Measurements from ENCODE around the gene VPS16.

VPS16 gene

GRCh38 chr20:2798095-2798805 is 42.3 kb upstream of the VPS16 start:
- Histone ChIP-seq H3K27ac (ENCODE audit: extremely low read depth, low read depth, low read length) (no peak overlapping the region), H3K9me3 (ENCODE audit: control insufficient read depth, insufficient read depth, low read depth, low read length) (no peaks in the 10 kb centered on the region), H3K36me3 (ENCODE audit: control insufficient read depth in 2 of 2, insufficient read depth in 1 of 2, low read length in 2 of 2) (peaks cover 0 to 17% of the 10 kb centered on the region in 2 experiments; a peak in 1 of 3 replicates), H3K4me1 (ENCODE audit: control insufficient read depth, insufficient read depth, low read length) (0 out of 2 replicates have a peak, but pooled peaks cover 3% of the 10 kb centered on the region), H3K4me3 (ENCODE audit: low read depth, low read length) (no peak overlapping the region)
- CTCF ChIA-PET = interaction anchor here (1.2 kb wide), 1 partner anchor 45 kb away, joined by 3 read pairs; no protein-coding TSS in a partner anchor
- no peak for TF ChIP-seq SP7 (tag by site-specific recombination; IDR thresholded peaks at IDR 0.05)
- TF ChIP-seq ZNF146 (tag by site-specific recombination; IDR thresholded peaks at IDR 0.05) = no peak
- no peak for TF ChIP-seq PRDM1 (tag by site-specific recombination; IDR thresholded peaks at IDR 0.05)
- TF ChIP-seq ZNF76 (tag by site-specific recombination; IDR thresholded peaks at IDR 0.05; ENCODE audit: borderline replicate concordance, low read depth) = no peak
- no peak for TF ChIP-seq ZSCAN16 (tag by site-specific recombination; IDR thresholded peaks at IDR 0.05)
- no peak for TF ChIP-seq ZXDB (tag by site-specific recombination; IDR thresholded peaks at IDR 0.05)
- TF ChIP-seq ZBTB48 (tag by site-specific recombination; IDR thresholded peaks at IDR 0.05) = no peak
- TF ChIP-seq ZNF560 (tag by site-specific recombination; IDR thresholded peaks at IDR 0.05; ENCODE audit: borderline replicate concordance) = no peak
- TF ChIP-seq ZNF768 (tag by site-specific recombination; IDR thresholded peaks at IDR 0.05) = no peak
- no peak for TF ChIP-seq ZNF18 (tag by site-specific recombination; IDR thresholded peaks at IDR 0.05)
- TF ChIP-seq HIC1 (tag by site-specific recombination; IDR thresholded peaks at IDR 0.05) = no peak
- no peak for TF ChIP-seq ZNF791 (tag by site-specific recombination; IDR thresholded peaks at IDR 0.05)
- no peak for TF ChIP-seq ZNF148 (tag by site-specific recombination; IDR thresholded peaks at IDR 0.05; ENCODE audit: borderline replicate concordance)
- no peak for TF ChIP-seq ZBTB1 (tag by site-specific recombination; IDR thresholded peaks at IDR 0.05)
- POLR2A ChIA-PET = no interaction called here

GRCh38 chr20:2798814-2799213 is 41.7 kb upstream of the VPS16 start:
- Histone ChIP-seq H3K9me3 (ENCODE audit: control insufficient read depth, insufficient read depth, low read depth, low read length) (no peaks in the 10 kb centered on the region), H3K4me3 (ENCODE audit: low read depth, low read length) (no peak overlapping the region), H3K4me1 (ENCODE audit: control insufficient read depth, insufficient read depth, low read length) (0 out of 2 replicates have a peak, but pooled peaks cover 3% of the 10 kb centered on the region), H3K36me3 (ENCODE audit: control insufficient read depth in 2 of 2, insufficient read depth in 1 of 2, low read length in 2 of 2) (peaks cover 0 to 17% of the 10 kb centered on the region in 2 experiments; a peak in 1 of 3 replicates), H3K27ac (ENCODE audit: extremely low read depth, low read depth, low read length) (no peak overlapping the region)
- TF ChIP-seq TSHZ1 (tag by site-specific recombination; IDR thresholded peaks at IDR 0.05; ENCODE audit: borderline replicate concordance) (no peak), ELK4 (IDR thresholded peaks at IDR 0.05; ENCODE audit: borderline replicate concordance, low read depth, low read length) (no peak), ZNF571 (tag by site-specific recombination; IDR thresholded peaks at IDR 0.05) (no peak), ZNF561 (tag by site-specific recombination; IDR thresholded peaks at IDR 0.05; ENCODE audit: borderline replicate concordance) (no peak), TCF7L2 (IDR thresholded peaks at IDR 0.05; ENCODE audit: borderline replicate concordance, low read depth, low read length) (peak; percentile 66), ZIC2 (tag by site-specific recombination; IDR thresholded peaks at IDR 0.05) (peak; percentile 98)
- ChIA-PET CTCF (interaction anchor here (1.2 kb wide), 1 partner anchor 45 kb away, joined by 3 read pairs; no protein-coding TSS in a partner anchor), POLR2A (no interaction called here)
